CD4-positive, CD25-positive, alpha-beta regulatory T cell (primary cell): ENCODE data around the gene NARF. TPM values are rescaled to one million over a fixed set of nuclear protein-coding genes. Genes with fewer than 3 reads are reported as not detected.

Source experiments
- ATAC-seq, 2 donors: fragments of 150-1000 bp; cut with Tn5 transposase; one replicate each; pipeline ENCODE4 v1.10.0; 2021; ENCODE audit warnings: low read depth in 2 of 2, moderate number of reproducible peaks in 2 of 2, moderate library complexity in 1 of 2
- DNase-seq, 3 donors: peaks; one replicate each; pipeline versions ENCODE4 v3.0.0 to v3.0.0-alpha.2; 2012 to 2022; ENCODE audit warnings: mixed read lengths in 1 of 3
- H3K27ac ChIP-seq: one replicate; pipeline ENCODE4 v1.7.0; 2013; ENCODE audit warnings: mild to moderate bottlenecking, low read length; ENCODE audit not compliant: insufficient read depth, poor library complexity, severe bottlenecking
- H3K27me3 ChIP-seq: one replicate; pipeline ENCODE4 v1.7.0; 2013; ENCODE audit warnings: low read length; ENCODE audit not compliant: control insufficient read depth, insufficient read depth
- H3K36me3 ChIP-seq: one replicate; pipeline ENCODE4 v1.7.0; 2013; ENCODE audit warnings: mild to moderate bottlenecking, low read length, moderate library complexity; ENCODE audit not compliant: control insufficient read depth, insufficient read depth
- H3K4me1 ChIP-seq: 2 replicates; pipeline ENCODE4 v1.7.0; 2013; ENCODE audit warnings: mild to moderate bottlenecking, low read length; ENCODE audit not compliant: insufficient read depth, control insufficient read depth, poor library complexity, severe bottlenecking
- H3K4me3 ChIP-seq: one replicate; pipeline ENCODE4 v1.7.0; 2013; ENCODE audit warnings: low read depth, mild to moderate bottlenecking, low read length, moderate library complexity
- H3K9me3 ChIP-seq, 2 experiments: 1 replicate in 1 of 2; 2 replicates in 1 of 2; pipeline ENCODE4 v1.7.0; 2013; ENCODE audit warnings: low read length in 2 of 2, mild to moderate bottlenecking in 1 of 2, moderate library complexity in 1 of 2; ENCODE audit not compliant: control insufficient read depth in 2 of 2
- H3K27ac Mint-ChIP-seq, 3 donors: one replicate each; pipeline ENCODE4 v1.8.0; 2020 to 2022; ENCODE audit warnings: mild to moderate bottlenecking in 3 of 3, mixed read lengths in 3 of 3, moderate library complexity in 2 of 3
- H3K27me3 Mint-ChIP-seq: one replicate; pipeline ENCODE4 v1.8.0; 2022; ENCODE audit warnings: mild to moderate bottlenecking, mixed read lengths
- H3K36me3 Mint-ChIP-seq: one replicate; pipeline ENCODE4 v1.8.0; 2020; ENCODE audit warnings: mixed read lengths
- H3K4me1 Mint-ChIP-seq, 4 donors: one replicate each; pipeline ENCODE4 v1.8.0; 2020 to 2022; ENCODE audit warnings: mixed read lengths in 4 of 4, mild to moderate bottlenecking in 1 of 4
- H3K4me3 Mint-ChIP-seq, 4 donors: one replicate each; pipeline ENCODE4 v1.8.0; 2020 to 2022; ENCODE audit warnings: mild to moderate bottlenecking in 4 of 4, mixed read lengths in 4 of 4, moderate library complexity in 3 of 4
- H3K9me3 Mint-ChIP-seq, 7 donors: one replicate each; pipeline ENCODE4 v1.8.0; 2020 to 2022; ENCODE audit warnings: mixed read lengths in 7 of 7, mild to moderate bottlenecking in 3 of 7, moderate library complexity in 2 of 7
- polyA plus RNA-seq, 4 donors: library from polyadenylated mRNA; unstranded; fragments of 300-500 nt; fragmentation: Illumina TruSeq; gene quantifications; one replicate each; pipeline ENCODE4 v1.2.3, GENCODE V29; 2021
- total RNA-seq: library from RNA; stranded (reverse); gene quantifications from one replicate; pipeline ENCODE4 v1.2.3, GENCODE V29; 2022

Gene NARF
- total and polyA plus RNA-seq, 5 donors from 2014 or later = 93.2 to 141 (median 112) TPM

DNA sequence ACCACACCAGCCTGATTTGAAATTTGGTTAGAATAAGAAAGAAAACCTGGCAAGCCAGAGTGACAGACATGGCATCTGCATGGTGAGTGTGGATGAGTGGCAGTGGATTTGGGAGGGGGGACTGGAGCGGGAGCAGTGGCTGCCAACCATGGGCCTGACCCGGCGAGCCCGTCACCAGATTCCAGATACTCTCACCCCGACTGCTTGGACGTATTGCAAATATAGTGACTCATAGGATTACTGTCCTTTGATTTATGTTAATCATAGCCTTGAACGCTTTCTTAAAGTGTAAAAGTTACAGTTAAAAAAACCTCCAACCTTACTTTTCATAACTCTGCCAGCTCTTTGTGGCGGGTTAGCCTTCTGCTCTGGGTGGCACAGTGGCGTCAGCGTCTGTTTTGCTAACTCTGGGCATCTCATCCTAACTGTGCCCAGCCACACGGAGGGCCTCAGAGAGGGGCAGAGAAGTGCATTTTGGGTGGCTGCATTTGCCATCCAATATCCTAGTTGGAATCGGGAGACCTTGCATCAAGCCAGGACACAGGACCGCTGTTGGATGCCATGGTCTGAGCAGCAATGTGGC lies 34.2 kb downstream of the NARF start:
- Mint-ChIP-seq H3K27ac (no peak overlapping the region), H3K4me3 (peak overlapping the region in 1 of 4 donors; percentile 29), H3K36me3 (peaks cover 1% of the 10 kb centered on the region), H3K27me3 (peaks cover 9% of the 10 kb centered on the region), H3K9me3 (no peaks in the 10 kb centered on the region), H3K4me1 (peaks cover 0 to 18% (median 10%) of the 10 kb centered on the region in 4 donors)
- Histone ChIP-seq H3K27me3 (no peaks in the 10 kb centered on the region), H3K27ac (no peak overlapping the region), H3K4me1 (peaks cover 12% of the 10 kb centered on the region), H3K4me3 (no peak overlapping the region), H3K9me3 (no peaks in the 10 kb centered on the region), H3K36me3 (peaks cover 5% of the 10 kb centered on the region)
- ATAC-seq (no peak), DNase-seq (no peak)

DNA sequence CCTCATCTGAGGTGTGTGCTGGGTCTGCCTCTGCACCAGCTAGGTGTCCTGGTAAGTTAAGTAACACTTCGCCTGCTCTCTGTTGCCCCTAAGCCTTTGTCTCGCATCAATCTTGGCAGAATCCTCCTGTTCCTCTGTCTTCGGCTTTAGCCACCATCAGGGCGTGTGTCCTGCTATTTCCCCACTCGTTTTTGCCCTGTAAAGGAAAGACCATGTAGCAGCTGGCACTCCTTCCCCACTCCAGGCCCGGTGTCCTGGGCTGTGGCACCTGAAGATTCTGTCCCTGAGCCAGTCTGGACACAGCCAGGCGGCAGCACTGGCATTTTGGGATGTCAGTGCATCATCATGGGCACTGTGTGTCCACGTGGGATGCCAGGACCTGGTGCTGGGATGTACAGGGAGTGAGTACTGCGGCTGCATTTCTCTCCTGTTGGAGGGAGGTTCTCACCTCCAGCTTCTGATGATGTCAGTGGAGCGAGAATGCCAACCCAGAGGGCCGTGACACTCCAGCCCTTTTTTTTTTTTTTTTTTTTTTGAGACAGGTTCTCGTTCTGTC lies 34.8 kb downstream of the NARF start:
- H3K27me3 Mint-ChIP-seq = peaks cover 10% of the 10 kb centered on the region
- no peaks in the 10 kb centered on the region for H3K27me3 ChIP-seq
- no peak for DNase-seq
- H3K4me1 ChIP-seq = peaks cover 15% of the 10 kb centered on the region
- no peak overlapping the region for H3K4me3 Mint-ChIP-seq
- no peaks in the 10 kb centered on the region for H3K36me3 Mint-ChIP-seq
- H3K9me3 Mint-ChIP-seq = no peaks in the 10 kb centered on the region
- no peak for ATAC-seq
- H3K27ac Mint-ChIP-seq = no peak overlapping the region
- peaks cover 0 to 22% (median 13%) of the 10 kb centered on the region in 4 donors for H3K4me1 Mint-ChIP-seq
- H3K4me3 ChIP-seq = no peak overlapping the region
- H3K9me3 ChIP-seq = no peaks in the 10 kb centered on the region
- H3K36me3 ChIP-seq = no peaks in the 10 kb centered on the region
- no peak overlapping the region for H3K27ac ChIP-seq

DNA sequence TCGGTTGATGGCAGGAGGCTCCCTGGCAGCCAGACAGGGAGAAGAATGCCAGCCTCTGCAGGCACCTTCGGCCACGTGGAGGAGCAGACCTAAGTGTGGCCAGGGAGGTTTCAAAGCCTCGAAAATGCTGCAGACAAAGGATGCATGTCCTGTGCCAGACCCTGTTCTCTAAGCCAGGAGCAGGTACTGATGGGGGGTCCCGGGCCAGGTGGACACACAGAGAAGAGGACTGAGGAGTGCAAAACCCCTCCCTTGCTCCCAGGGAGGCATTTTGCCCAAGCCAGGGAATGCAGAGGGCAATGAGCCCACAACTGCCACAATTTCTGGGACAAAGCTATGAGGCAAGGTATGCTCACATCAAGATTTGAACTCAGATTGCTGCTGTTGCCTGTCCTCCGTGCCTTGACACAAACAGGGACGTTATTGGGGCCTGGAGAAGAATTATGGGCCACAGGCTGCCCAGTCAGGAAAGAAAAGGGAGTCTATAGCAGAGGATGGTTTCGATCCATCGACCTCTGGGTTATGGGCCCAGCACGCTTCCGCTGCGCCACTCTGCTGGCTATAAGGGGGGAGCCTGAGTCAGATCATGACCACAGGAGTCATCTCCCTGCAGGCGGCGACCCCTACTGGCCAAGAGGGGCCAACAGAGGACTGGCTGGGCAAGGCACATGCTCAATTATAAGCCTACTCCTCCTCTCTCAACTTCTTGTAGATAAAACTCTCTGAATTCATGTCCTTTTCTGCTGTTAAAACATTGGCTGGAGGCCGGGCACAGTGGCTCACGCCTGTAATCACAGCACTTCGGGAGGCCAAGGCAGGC lies 35.9 kb downstream of the NARF start:
- Mint-ChIP-seq H3K4me1 (peaks cover 0 to 23% (median 13%) of the 10 kb centered on the region in 4 donors), H3K4me3 (peak overlapping the region; percentile 66 to 89 (median 82)), H3K36me3 (no peaks in the 10 kb centered on the region), H3K27me3 (peaks cover 10% of the 10 kb centered on the region), H3K9me3 (no peaks in the 10 kb centered on the region), H3K27ac (peak overlapping the region; percentile 89 to 98 (median 90))
- peak; percentile 77 to 79 for ATAC-seq
- Histone ChIP-seq H3K9me3 (no peaks in the 10 kb centered on the region), H3K4me1 (peaks cover 15% of the 10 kb centered on the region), H3K36me3 (no peaks in the 10 kb centered on the region), H3K27me3 (no peaks in the 10 kb centered on the region), H3K27ac (no peak overlapping the region), H3K4me3 (no peak overlapping the region)
- peak; percentile 71 to 91 (median 88) for DNase-seq

DNA sequence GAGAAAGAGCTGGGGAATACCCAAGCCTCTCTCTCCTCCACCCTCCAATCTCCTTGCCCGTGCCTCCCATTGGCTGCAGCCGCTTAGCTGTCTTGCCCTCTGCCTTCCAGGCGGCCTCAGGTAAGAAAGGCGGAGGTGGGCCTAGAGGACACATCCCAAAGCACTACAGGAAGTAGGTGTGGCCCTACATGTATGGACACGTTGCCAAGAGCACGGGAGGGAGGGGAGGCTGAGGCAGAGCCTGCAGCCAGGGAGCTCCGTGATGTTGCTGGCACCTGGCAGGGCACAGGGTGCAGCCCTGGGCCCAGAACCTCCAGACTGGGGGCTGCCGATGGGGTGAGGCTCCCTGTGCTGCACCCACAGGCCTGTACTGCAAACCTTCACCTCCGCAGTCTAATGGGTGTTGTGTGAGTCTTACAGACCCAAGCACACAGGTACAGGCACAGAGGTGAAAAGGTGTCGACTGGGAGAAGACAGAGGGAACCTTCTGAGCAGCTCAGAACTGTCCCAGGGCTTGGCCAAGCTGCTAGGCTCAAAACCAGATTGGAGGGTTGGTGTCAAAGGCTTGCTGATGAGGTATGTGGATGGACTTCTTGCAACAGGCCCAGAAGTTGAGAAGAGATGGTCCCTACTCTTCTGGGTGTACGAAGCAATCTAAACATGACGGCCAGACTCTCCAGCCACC lies 37.4 kb downstream of the NARF start:
- no peaks in the 10 kb centered on the region for H3K9me3 Mint-ChIP-seq
- peaks cover 10% of the 10 kb centered on the region for H3K27me3 Mint-ChIP-seq
- Histone ChIP-seq H3K4me3 (no peak overlapping the region), H3K36me3 (no peaks in the 10 kb centered on the region), H3K27ac (no peak overlapping the region), H3K4me1 (peaks cover 15% of the 10 kb centered on the region), H3K9me3 (no peaks in the 10 kb centered on the region), H3K27me3 (no peaks in the 10 kb centered on the region)
- H3K4me1 Mint-ChIP-seq = peaks cover 0 to 23% (median 13%) of the 10 kb centered on the region in 4 donors
- ATAC-seq (no peak), DNase-seq (peak in 1 of 3 donors; percentile 12)
- H3K27ac Mint-ChIP-seq = peak overlapping the region in 2 of 3 donors; percentile 43 to 86
- no peaks in the 10 kb centered on the region for H3K36me3 Mint-ChIP-seq
- peak overlapping the region; percentile 65 to 87 (median 74) for H3K4me3 Mint-ChIP-seq

DNA sequence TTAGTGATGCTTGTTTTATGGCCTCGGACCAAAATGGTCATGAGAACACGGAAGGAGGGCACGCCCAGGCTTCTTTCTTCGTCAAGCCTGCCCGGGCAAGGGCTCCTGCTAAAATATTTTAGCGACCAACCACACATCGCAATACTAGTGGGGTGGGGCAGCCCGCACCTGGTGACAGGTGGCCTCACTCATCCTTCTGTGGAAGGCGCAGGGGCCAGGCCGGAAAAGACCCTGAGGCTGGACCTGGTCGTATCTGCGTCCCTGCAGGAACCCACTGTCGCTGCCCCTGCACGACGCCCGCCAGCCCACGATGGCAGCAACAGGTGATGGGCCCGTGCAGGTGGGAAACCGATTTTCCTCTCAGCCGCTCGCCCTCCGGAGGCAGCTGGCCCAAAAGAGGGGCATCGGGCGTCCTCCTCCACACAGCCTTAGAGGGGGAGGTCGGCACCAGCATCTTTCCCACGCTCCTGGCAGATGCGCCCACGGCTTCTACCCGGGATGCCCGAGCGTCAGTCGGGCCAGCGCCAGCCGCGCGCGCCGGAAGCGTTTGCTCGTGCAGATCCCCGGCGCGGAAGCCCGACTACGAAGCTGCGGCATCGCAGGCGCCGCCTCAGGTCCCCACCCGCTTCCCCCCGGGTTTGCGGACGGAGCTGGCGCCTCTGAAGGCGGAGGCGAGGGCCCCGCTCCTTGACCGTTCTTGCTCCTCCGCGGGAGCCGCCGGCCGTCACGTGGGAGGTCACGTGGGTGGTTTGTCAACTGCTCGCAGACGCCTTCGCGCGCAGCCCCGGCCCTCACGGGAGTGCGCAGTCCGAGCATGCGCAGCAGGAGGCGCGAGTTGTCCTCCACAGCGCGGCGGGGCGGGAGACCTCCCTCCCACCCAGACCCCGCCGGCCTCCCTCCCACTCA lies 38.2 kb downstream of the NARF start:
- DNase-seq (peak; percentile 82 to 93 (median 86)), ATAC-seq (peak; percentile 69 to 71)
- no peaks in the 10 kb centered on the region for H3K36me3 Mint-ChIP-seq
- H3K27me3 ChIP-seq = no peaks in the 10 kb centered on the region
- H3K27me3 Mint-ChIP-seq = peaks cover 10% of the 10 kb centered on the region
- no peaks in the 10 kb centered on the region for H3K36me3 ChIP-seq
- H3K4me3 Mint-ChIP-seq = peak overlapping the region; percentile 64 to 87 (median 74)
- H3K27ac ChIP-seq = peak overlapping the region; percentile 82
- peaks cover 0 to 23% (median 13%) of the 10 kb centered on the region in 4 donors for H3K4me1 Mint-ChIP-seq
- peaks cover 15% of the 10 kb centered on the region for H3K4me1 ChIP-seq
- H3K4me3 ChIP-seq = peak overlapping the region; percentile 19
- no peaks in the 10 kb centered on the region for H3K9me3 ChIP-seq
- H3K27ac Mint-ChIP-seq = peak overlapping the region; percentile 32 to 94 (median 86)
- H3K9me3 Mint-ChIP-seq = no peaks in the 10 kb centered on the region

DNA sequence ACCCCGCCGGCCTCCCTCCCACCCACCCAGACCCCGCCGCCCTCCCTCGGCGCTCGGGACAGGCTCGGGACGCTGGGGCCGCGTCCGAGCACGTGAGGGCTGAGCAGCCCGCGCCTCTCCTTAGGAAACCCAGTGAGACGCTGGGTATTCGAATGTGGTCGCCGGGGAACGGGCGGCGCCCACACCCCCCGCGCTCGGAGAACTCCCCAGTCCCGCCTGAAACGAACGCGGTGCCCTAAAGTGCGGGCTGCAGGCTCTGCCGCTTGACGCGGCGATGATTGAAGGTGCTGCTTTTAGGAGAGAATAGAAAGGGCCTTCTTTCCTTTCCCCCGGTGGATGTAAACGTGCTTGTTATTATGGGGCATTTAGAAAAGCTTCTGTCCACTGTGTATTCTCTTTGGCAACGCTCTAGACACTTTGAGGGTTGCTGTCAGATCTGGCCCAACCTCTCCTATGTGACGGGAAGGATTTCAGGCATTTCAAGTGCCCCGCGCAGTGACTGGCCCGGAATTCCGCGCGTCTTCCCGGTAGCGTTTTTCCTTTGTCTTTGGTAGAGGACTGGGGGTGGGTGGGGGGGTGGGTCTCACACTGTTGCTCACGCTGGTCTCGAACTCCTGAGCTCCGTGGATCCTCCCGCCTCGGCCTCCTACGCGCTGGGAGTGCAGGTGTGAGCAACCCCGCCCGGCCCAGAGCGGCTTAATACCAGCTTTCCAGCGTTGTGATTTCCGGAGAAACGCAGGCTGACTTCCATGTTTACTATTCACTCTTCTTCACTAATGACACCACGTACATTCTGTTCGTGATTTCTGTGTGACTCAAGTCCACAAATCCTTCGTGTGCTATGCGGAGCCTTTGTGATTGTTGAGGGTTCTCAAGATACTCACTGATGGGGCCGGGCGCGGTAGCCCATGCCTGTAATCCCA lies 39.2 kb downstream of the NARF start:
- Histone ChIP-seq H3K9me3 (no peaks in the 10 kb centered on the region), H3K27me3 (no peaks in the 10 kb centered on the region), H3K36me3 (no peaks in the 10 kb centered on the region), H3K4me1 (peaks cover 15% of the 10 kb centered on the region), H3K27ac (peak overlapping the region; percentile 82), H3K4me3 (peak overlapping the region; percentile 72)
- H3K9me3 Mint-ChIP-seq = no peaks in the 10 kb centered on the region
- peak; percentile 19 to 27 for ATAC-seq
- peaks cover 0 to 23% (median 13%) of the 10 kb centered on the region in 4 donors for H3K4me1 Mint-ChIP-seq
- DNase-seq = peak; percentile 44 to 63 (median 51)
- H3K36me3 Mint-ChIP-seq = no peaks in the 10 kb centered on the region
- H3K27me3 Mint-ChIP-seq = peaks cover 10% of the 10 kb centered on the region
- H3K4me3 Mint-ChIP-seq = peak overlapping the region; percentile 87 to 96 (median 90)
- peak overlapping the region; percentile 93 to 94 (median 94) for H3K27ac Mint-ChIP-seq
